GM19238 (cell line): ENCODE measurements around the gene MPIG6B.
A peak's percentile ranks its signal among the peaks of the same experiment; 100 is the strongest.

ENCODE experiments used
- DNase-seq: peaks from one replicate; pipeline ENCODE4 v3.0.0; 2011; ENCODE audit warnings: low spot score; ENCODE audit not compliant: insufficient read length

The MPIG6B gene

DNA sequence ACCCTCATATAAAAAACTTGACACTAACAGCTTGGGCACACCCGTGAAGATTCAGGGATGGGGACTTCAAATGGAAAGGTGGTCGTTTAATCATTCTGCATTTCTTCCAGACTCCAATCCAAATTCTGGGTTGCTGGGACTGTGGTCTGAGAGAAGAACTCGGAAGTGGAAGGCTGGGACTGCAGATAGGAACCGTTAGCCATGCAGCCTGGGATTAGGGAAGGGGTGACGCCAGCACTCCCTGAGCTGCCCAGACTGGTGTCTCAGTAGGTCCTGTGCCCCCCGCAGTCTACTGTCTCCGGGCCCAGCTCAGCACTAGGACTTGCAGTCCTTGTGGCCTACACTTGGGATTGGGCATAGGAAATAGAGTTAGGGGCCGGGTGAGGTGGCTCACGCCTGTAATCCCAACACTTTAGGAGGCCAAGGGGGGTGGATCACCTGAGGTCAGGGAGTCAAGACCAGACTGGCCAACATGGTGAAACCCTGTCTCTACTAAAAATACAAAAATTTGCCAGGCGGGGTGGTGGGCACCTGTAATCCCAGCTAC, 13.7 kb downstream of the MPIG6B start:
- DNase-seq = no peak

GRCh38 chr6:31737315-31737990, 14.3 kb downstream of the MPIG6B start:
- no peak for DNase-seq

DNA sequence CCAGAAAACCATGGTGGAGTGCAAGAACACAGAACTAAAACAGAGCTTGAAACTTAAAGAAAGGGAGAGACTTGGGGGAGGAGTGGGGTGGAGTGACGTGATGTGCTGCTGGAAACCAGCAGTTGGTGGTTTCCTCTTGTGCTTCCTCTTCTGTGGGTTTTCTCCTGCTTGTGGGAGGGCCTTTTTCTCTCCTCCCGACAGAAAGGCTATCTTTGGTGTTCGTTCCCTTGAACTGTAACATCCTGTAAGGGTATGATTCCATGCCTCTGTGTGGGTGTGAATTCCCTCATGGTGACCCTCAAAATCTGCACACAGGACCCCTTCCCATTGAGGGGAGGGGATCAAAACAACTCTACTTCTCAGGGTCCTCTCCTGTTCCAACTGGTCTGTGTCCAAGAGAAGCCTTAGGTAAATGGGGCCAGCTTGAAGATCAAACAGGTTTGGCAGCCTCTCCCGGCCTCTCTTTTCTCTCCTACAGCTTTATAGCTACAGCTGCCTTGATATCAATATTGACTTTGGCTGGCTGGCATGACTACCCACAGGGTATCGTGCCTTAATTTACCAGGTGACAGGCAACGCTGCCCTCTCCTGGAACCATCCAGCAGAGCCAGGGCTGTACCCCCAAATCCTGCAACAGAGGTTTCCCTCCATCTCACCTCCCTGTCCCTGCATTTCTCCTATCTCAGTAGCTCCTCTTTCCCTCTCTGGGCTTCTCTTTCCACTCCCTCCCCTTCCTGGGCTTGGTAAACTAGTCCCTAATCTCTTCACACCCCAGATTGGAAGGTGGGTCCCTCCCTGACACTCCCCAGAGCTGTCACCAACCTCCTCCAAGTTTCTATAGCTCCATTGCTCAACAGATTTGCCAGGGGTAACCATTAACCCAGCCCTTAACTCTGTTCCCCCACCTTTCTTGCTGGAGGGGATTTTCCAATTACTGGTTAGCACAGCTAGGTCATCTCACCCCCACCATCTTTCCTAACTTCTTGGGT, 15.1 kb downstream of the MPIG6B start:
- peak; percentile 47 for DNase-seq

DNA sequence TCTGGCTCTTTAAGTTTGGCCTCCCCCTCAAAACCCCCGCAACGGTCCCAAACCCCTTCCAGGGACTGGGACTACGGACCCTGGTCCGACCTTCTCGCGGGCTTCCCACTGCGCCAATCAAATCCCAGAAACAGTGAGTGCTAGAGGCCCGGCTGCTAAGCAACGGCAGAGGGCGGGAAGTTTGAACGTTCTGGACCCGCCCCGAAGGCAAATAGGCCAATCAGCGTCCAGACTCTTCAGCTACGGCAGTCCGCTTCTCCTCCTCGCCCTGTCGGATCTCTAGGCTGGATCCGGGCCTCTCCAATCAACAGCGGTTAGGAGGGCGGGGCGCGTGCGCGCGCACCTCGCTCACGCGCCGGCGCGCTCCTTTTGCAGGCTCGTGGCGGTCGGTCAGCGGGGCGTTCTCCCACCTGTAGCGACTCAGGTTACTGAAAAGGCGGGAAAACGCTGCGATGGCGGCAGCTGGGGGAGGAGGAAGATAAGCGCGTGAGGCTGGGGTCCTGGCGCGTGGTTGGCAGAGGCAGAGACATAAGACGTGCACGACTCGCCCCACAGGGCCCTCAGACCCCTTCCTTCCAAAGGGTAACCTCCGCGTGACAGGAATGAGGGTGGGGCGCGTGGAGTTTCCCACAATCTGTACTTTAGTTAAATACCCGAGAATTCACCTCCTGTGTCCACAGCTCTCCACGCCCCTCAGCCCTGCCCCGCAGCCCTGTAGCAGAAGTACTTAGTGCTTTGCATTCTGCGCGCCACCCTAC, 16.6 kb downstream of the MPIG6B start, which contains the start of gene MSH5:
Gene MSH5 (plus strand): TSS at position 367 of the 758 bp plus-strand sequence. CDS start 462 bp downstream, outside the sequence.
- peak; percentile 88 for DNase-seq

GRCh38 chr6:31740397-31741223, 17.4 kb downstream of the MPIG6B start:
- peak; percentile 47 for DNase-seq

GRCh38 chr6:31741815-31742214, 18.6 kb downstream of the MPIG6B start:
- DNase-seq = no peak

DNA sequence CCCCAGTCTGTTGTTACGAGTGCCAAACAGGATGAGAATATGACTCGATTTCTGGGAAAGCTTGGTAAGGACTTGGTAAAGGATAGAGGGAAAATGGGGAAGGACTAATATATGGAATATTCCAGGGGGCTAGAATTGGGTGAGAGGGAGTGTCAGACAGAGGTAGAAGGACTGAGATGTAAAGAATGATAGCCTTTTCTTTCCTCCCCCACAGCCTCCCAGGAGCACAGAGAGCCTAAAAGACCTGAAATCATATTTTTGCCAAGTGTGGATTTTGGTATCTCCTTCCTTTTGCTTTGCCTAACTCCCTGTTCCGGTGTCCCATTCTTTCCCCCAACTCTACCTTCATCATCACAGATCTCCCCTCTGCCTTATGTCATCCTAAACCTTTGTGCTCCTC, 19.7 kb downstream of the MPIG6B start:
- no peak for DNase-seq

DNA sequence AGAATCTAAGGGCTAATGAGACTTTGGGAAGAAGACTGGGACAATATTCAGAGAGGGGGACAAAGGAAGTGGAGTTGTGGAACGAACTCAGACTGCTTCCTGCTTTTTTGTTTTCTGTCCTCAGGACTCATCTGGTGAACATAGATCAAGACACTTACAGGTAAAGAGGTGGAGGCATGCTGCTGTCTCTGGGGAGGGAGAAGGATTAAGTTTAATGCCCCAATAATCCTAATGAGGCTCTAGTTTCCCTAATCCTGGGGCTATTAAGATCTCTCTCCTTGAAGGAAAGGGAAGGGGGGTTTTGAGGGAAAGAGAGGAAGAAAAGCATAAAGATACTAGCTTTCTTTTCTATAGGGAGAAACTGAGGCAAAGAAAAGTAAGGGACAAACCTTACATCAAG, 21.2 kb downstream of the MPIG6B start:
- DNase-seq = no peak

DNA sequence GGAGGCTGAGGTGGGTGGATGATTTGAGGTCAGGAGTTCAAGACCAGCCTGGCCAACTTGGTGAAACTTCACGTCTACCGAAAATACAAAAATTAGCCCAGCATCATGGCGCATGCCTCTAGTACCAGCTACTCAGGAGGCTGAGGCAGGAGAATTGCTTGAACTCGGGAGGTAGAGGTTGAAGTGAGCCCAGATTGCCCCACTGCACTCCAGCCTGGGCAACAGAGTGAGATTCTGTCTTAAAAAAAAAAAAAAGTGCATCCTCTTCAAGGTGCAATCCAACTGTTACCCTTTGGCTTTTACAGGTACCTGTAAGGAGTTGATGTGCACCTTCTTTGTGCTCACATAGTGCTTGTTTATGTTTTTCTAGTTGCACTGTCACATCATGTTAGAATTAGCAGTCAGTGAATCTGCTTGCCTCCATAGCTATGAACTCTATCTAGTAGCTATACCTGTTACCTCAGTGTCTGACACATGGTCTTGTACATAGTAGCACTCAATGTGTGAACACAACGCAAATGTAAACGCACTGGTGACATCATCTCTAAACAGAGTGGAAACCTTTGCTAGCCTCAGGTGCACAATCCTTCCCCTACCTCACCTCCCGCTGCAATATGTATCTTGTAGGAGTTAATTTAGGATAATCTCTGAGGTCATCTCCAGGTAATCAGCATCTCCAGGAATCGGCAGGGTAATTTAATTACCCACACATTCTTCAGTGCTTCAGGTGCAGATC, 26.3 kb downstream of the MPIG6B start:
- DNase-seq = no peak

DNA sequence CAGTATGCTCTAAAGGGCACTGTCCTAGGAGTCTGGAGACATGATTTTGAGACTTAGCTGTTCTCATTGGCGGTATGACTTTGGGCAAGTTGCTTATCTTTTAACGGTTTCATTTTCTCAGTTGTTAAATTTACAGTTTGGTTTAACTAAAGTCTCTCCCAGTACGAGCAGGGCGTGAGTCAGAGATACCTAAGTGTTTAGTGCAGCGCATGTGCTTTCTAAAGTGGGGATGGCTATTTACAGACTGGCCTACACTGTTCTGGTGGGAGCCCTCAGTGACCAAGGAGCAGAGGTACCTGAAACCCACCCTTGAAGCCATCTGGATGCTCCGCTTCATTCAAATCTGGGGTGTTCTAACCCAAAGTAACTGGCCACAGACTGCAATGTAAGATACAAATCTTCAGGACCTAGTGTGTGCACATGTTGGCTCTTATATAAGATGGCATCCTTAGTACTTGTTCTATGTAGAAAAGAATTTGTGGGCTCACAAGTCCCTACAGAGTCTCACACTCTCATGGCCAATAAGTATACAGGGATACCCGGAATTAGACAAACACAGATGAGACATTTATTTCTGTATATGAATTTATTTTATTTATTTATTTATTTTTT, 27.3 kb downstream of the MPIG6B start:
- no peak for DNase-seq

DNA sequence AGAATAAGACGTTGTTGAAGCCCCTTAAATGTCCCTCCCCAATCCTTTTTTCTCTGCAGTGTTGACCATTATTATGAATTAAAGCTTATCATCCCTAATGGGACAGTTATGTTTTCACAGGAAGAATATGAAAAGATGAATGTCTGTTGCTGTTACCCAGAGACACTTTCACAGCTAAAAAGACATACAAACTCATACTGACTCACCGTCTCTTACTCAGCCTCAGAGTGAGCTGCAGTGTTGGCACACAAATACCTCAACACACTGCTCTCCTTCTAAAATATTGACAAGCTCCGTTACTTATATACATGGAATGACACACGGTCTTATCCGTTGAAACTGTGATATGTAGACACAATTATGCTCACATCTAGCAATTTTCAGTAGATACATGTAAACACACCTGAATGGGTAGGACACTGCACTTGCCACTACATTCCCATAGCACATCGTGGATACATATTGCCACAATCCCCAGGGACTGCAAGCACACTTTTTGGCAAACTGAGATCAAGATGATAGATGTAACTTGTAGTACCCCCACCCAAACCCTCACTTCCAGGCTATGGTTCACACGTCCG, 29.7 kb downstream of the MPIG6B start:
- no peak for DNase-seq

- DNase-seq = no peak
These were observed 35.1 kb downstream of the MPIG6B start for GRCh38 chr6:31758281-31758680.

GRCh38 chr6:31760790-31761189, 37.6 kb downstream of the MPIG6B start:
- DNase-seq = no peak

DNA sequence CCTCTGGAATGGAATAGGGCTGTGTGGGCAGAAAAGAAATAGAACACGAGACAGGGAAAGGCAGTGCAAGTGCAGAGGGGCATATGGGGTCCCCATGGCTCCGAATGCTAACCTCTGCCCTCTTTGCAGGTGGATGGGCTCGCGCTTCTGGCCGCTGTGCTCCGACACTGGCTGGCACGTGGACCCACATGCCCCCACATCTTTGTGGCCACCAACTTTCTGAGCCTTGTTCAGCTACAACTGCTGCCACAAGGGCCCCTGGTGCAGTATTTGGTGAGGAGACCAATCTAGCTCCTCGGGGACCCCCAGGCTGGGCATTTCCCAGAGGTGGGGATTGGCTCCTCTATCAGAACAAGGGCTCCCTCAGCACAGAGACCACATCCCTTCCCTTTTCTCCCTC, 38.2 kb downstream of the MPIG6B start:
- DNase-seq = no peak

DNA sequence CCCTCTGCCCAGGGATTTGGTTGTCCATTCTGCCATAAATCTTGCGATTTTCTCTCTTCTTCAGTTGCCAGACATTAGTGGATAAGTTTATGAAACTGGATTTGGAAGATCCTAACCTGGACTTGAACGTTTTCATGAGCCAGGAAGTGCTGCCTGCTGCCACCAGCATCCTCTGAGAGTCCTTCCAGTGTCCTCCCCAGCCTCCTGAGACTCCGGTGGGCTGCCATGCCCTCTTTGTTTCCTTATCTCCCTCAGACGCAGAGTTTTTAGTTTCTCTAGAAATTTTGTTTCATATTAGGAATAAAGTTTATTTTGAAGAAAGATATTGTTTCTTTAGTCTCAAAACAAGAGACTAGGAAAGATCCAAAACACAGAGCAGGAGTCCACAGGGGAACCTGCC, 39.2 kb downstream of the MPIG6B start, which contains the start of gene SAPCD1:
Gene SAPCD1 (plus strand): TSS at position 301 of the 400 bp plus-strand sequence. CDS start 399 bp downstream, outside the sequence.
- no peak for DNase-seq

GRCh38 chr6:31762878-31763618, 39.9 kb downstream of the MPIG6B start:
- no peak for DNase-seq

- DNase-seq = no peak
These were observed 40.4 kb downstream of the MPIG6B start for GRCh38 chr6:31763619-31763940.

- no peak for DNase-seq
These were observed 41.0 kb downstream of the MPIG6B start for GRCh38 chr6:31764198-31764597.
